ENCODE data around the gene EREG.

Gene EREG

GRCh38 chr4:74320559-74321118 lies 44.3 kb upstream of the EREG start:
- Histone ChIP-seq H3F3A (ENCODE audit: control insufficient read depth, insufficient read depth) (no peaks in the 10 kb centered on the region), H3K4me1 (ENCODE audit: control insufficient read depth, low read length) (no peaks in the 10 kb centered on the region), H3K4me2 (ENCODE audit: low read length) (no peak overlapping the region), H4K20me1 (ENCODE audit: control insufficient read depth, insufficient read depth, low read depth, low read length) (no peaks in the 10 kb centered on the region), H3K4me3 (ENCODE audit: low read length) (no peak overlapping the region), H3K9me2 (replicated peaks; ENCODE audit: control insufficient read depth, low read length) (no peaks in the 10 kb centered on the region), H3K36me3 (ENCODE audit: control insufficient read depth, low read length) (no peaks in the 10 kb centered on the region), H3K27ac (ENCODE audit: low read depth, low read length) (no peak overlapping the region), H3K79me2 (ENCODE audit: control insufficient read depth, low read length) (no peaks in the 10 kb centered on the region), H3K27me3 (ENCODE audit: control insufficient read depth, low read length) (peaks cover 21% of the 10 kb centered on the region), H3K9me3 (ENCODE audit: control insufficient read depth, insufficient read depth, low read length) (no peaks in the 10 kb centered on the region)
- TF ChIP-seq EZH2phosphoT487 (IDR thresholded peaks at IDR 0.05; ENCODE audit: borderline replicate concordance, low read length) (no peak), CTCF (IDR thresholded peaks at IDR 0.05; ENCODE audit: low read depth, low read length, poor library complexity, severe bottlenecking) (peak; percentile 59)

GRCh38 chr4:74322301-74322700 lies 42.6 kb upstream of the EREG start:
- Histone ChIP-seq H3K9me3 (ENCODE audit: control insufficient read depth, insufficient read depth, low read length) (no peaks in the 10 kb centered on the region), H3K27ac (ENCODE audit: low read depth, low read length) (no peak overlapping the region), H3K4me3 (ENCODE audit: low read length) (no peak overlapping the region), H3K79me2 (ENCODE audit: control insufficient read depth, low read length) (no peaks in the 10 kb centered on the region), H3K4me2 (ENCODE audit: low read length) (no peak overlapping the region), H3K36me3 (ENCODE audit: control insufficient read depth, low read length) (no peaks in the 10 kb centered on the region), H3K27me3 (ENCODE audit: control insufficient read depth, low read length) (peaks cover 16% of the 10 kb centered on the region), H4K20me1 (ENCODE audit: control insufficient read depth, insufficient read depth, low read depth, low read length) (no peaks in the 10 kb centered on the region), H3K9me2 (replicated peaks; ENCODE audit: control insufficient read depth, low read length) (no peaks in the 10 kb centered on the region), H3F3A (ENCODE audit: control insufficient read depth, insufficient read depth) (no peaks in the 10 kb centered on the region), H3K4me1 (ENCODE audit: control insufficient read depth, low read length) (no peaks in the 10 kb centered on the region)
- TF ChIP-seq CTCF (IDR thresholded peaks at IDR 0.05; ENCODE audit: low read depth, low read length, poor library complexity, severe bottlenecking) (no peak), EZH2phosphoT487 (IDR thresholded peaks at IDR 0.05; ENCODE audit: borderline replicate concordance, low read length) (no peak)

- TF ChIP-seq EZH2phosphoT487 (IDR thresholded peaks at IDR 0.05; ENCODE audit: borderline replicate concordance, low read length) (no peak), CTCF (IDR thresholded peaks at IDR 0.05; ENCODE audit: low read depth, low read length, poor library complexity, severe bottlenecking) (no peak)
- Histone ChIP-seq H3K27ac (ENCODE audit: low read depth, low read length) (no peak overlapping the region), H3K9me3 (ENCODE audit: control insufficient read depth, insufficient read depth, low read length) (no peaks in the 10 kb centered on the region), H3K4me1 (ENCODE audit: control insufficient read depth, low read length) (no peaks in the 10 kb centered on the region), H3K4me3 (ENCODE audit: low read length) (no peak overlapping the region), H3K79me2 (ENCODE audit: control insufficient read depth, low read length) (no peaks in the 10 kb centered on the region), H3K4me2 (ENCODE audit: low read length) (no peak overlapping the region), H3F3A (ENCODE audit: control insufficient read depth, insufficient read depth) (no peaks in the 10 kb centered on the region), H3K36me3 (ENCODE audit: control insufficient read depth, low read length) (no peaks in the 10 kb centered on the region), H3K9me2 (replicated peaks; ENCODE audit: control insufficient read depth, low read length) (no peaks in the 10 kb centered on the region), H4K20me1 (ENCODE audit: control insufficient read depth, insufficient read depth, low read depth, low read length) (no peaks in the 10 kb centered on the region), H3K27me3 (ENCODE audit: control insufficient read depth, low read length) (peaks cover 17% of the 10 kb centered on the region)
Measured at GRCh38 chr4:74323663-74324062, 41.3 kb upstream of the EREG start.
